Mesothelial cell of epicardium (in vitro differentiated cells): Measurements from ENCODE around the gene SMARCE1. TPM values are rescaled to one million over a fixed set of nuclear protein-coding genes. Genes with fewer than 3 reads are reported as not detected.
A peak's percentile ranks its signal among the peaks of the same experiment; 100 is the strongest.

Experiments
- DNase-seq, 2 experiments: peaks; one replicate each; pipeline ENCODE4 v3.0.0; 2021; ENCODE audit warnings: low spot score in 2 of 2; ENCODE audit not compliant: unreplicated experiment in 2 of 2
- H3K27ac Mint-ChIP-seq: 2 replicates; pipeline ENCODE4 v1.8.0; 2021; ENCODE audit warnings: mixed read lengths
- H3K27me3 Mint-ChIP-seq: 2 replicates; pipeline ENCODE4 v1.8.0; 2021; ENCODE audit warnings: low read depth, mixed read lengths
- H3K36me3 Mint-ChIP-seq: 2 replicates; pipeline ENCODE4 v1.8.0; 2021; ENCODE audit warnings: mixed read lengths
- H3K4me1 Mint-ChIP-seq: 2 replicates; pipeline ENCODE4 v1.8.0; 2021; ENCODE audit warnings: mixed read lengths
- H3K4me3 Mint-ChIP-seq: 2 replicates; pipeline ENCODE4 v1.8.0; 2021; ENCODE audit warnings: mild to moderate bottlenecking, moderate library complexity, mixed read lengths
- H3K9me3 Mint-ChIP-seq: 2 replicates; pipeline ENCODE4 v1.8.0; 2021; ENCODE audit warnings: mixed read lengths
- total RNA-seq: library from RNA; stranded (reverse); gene quantifications from 3 replicates; pipeline ENCODE4 v1.2.1, GENCODE V29; 2021
- TF ChIP-seq, protein P1 (sequence below): fragments of 200-600 bp; sonication (generic); IDR thresholded peaks from one replicate; pipeline ENCODE4 v1.5.0; 2021; ENCODE audit warnings: antibody characterized with exemption; ENCODE audit not compliant: unreplicated experiment

Gene SMARCE1
- total RNA-seq, 1 donor from 2014 or later, result 163 TPM

DNA sequence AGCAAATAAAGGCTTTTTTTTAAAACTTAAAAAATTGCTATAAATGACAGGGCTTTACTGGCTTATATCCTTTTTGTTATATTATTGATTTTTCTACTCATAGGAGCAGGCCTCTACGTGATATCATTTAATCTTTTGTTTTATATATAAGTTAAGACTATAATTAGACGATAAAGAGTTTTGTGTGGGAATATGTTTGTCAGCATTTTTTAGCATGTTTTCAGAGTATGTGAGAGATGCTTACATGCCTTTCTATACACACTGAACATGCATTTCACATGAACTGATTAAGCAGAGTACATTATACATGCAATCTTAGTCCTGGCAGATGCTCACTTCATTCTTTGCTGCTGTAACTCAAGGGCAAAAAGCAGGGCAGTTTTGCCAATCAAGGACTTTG lies 25.0 kb upstream of the SMARCE1 start:
- Mint-ChIP-seq H3K4me1 (peaks cover 7% of the 10 kb centered on the region), H3K9me3 (no peaks in the 10 kb centered on the region), H3K27ac (no peak overlapping the region), H3K4me3 (no peak overlapping the region), H3K36me3 (no peaks in the 10 kb centered on the region), H3K27me3 (peaks cover 46% of the 10 kb centered on the region)
- no peak for DNase-seq
- TF ChIP-seq, protein P1, sequence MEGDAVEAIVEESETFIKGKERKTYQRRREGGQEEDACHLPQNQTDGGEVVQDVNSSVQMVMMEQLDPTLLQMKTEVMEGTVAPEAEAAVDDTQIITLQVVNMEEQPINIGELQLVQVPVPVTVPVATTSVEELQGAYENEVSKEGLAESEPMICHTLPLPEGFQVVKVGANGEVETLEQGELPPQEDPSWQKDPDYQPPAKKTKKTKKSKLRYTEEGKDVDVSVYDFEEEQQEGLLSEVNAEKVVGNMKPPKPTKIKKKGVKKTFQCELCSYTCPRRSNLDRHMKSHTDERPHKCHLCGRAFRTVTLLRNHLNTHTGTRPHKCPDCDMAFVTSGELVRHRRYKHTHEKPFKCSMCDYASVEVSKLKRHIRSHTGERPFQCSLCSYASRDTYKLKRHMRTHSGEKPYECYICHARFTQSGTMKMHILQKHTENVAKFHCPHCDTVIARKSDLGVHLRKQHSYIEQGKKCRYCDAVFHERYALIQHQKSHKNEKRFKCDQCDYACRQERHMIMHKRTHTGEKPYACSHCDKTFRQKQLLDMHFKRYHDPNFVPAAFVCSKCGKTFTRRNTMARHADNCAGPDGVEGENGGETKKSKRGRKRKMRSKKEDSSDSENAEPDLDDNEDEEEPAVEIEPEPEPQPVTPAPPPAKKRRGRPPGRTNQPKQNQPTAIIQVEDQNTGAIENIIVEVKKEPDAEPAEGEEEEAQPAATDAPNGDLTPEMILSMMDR, result no peak

DNA sequence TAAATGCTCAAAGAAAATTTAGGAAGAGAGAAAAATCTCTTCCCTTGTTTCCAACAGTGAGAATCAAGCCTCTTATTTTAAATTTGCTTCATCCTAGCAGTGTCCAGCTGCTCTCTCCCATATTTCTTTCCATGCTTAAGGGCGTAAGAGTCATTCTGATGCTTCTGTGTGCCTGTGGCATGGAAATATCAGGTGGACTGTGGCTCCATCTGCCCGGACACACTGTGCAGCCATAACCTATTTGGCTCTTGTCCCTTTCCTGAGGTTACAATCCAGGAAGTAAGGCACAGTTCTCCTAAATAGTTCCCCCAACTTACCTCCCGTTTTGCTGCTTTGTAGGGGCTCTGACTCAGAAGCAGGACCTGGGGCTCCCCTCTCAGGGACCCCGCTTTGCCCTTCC lies 23.7 kb upstream of the SMARCE1 start:
- Mint-ChIP-seq H3K4me1 (peaks cover 7% of the 10 kb centered on the region), H3K4me3 (no peak overlapping the region), H3K27me3 (peaks cover 33% of the 10 kb centered on the region), H3K9me3 (no peaks in the 10 kb centered on the region), H3K27ac (no peak overlapping the region), H3K36me3 (no peaks in the 10 kb centered on the region)
- TF ChIP-seq, protein P1, result no peak
- DNase-seq, result no peak

DNA sequence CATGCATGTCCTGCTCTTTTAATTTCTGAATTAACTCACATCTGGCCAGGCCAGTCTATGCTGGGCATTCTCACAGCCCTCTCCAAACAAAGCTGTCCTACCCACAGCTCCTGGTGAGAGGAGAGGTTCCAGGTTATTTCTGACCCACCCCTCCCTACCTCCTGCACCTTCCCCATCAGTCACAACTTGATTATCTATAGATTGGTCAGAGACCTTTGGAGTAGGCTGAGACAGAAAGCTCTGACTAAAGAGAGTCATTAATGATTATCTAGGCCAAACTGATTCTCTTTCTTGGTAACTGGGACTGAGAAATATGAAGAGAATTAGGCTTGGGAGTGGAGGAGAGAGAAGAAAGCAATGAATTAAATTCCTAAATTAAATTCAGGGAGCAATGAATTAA lies 18.7 kb upstream of the SMARCE1 start:
- H3K36me3 Mint-ChIP-seq, result no peaks in the 10 kb centered on the region
- H3K27ac Mint-ChIP-seq, result no peak overlapping the region
- DNase-seq, result no peak
- H3K4me1 Mint-ChIP-seq, result peaks cover 7% of the 10 kb centered on the region
- TF ChIP-seq, protein P1, result no peak
- H3K27me3 Mint-ChIP-seq, result peaks cover 20% of the 10 kb centered on the region
- no peak overlapping the region for H3K4me3 Mint-ChIP-seq
- H3K9me3 Mint-ChIP-seq, result no peaks in the 10 kb centered on the region

GRCh38 chr17:40664582-40665333 lies 17.1 kb upstream of the SMARCE1 start, which contains the start of gene KRT222:
TSS of gene KRT222 (minus strand) at chr17:40665177. CDS start at chr17:40665099, 78 bp downstream.
- H3K27ac Mint-ChIP-seq, result no peak within 1 kb of the TSS
- no peak for DNase-seq
- no peaks in the 10 kb centered on the region for H3K36me3 Mint-ChIP-seq
- TF ChIP-seq, protein P1, result no peak
- H3K9me3 Mint-ChIP-seq, result no peaks in the 10 kb centered on the region
- peaks cover 14% of the 10 kb centered on the region for H3K27me3 Mint-ChIP-seq
- peaks cover 7% of the 10 kb centered on the region for H3K4me1 Mint-ChIP-seq
- H3K4me3 Mint-ChIP-seq, result peak within 1 kb of the TSS; percentile 63

- TF ChIP-seq, protein P1, result no peak
- DNase-seq, result no peak
- Mint-ChIP-seq H3K27me3 (peaks cover 12% of the 10 kb centered on the region), H3K4me3 (no peak overlapping the region), H3K36me3 (no peaks in the 10 kb centered on the region), H3K9me3 (no peaks in the 10 kb centered on the region), H3K4me1 (peaks cover 7% of the 10 kb centered on the region), H3K27ac (no peak overlapping the region)
Measured at GRCh38 chr17:40663252-40663651, 15.6 kb upstream of the SMARCE1 start.
